ENCODE data around the gene HMGN1.
A peak's percentile ranks its signal among the peaks of the same experiment; 100 is the strongest.

HMGN1 gene

GRCh38 chr21:39366563-39366962 lies 17.7 kb upstream of the HMGN1 start:
- DNase-seq: no peak

DNA sequence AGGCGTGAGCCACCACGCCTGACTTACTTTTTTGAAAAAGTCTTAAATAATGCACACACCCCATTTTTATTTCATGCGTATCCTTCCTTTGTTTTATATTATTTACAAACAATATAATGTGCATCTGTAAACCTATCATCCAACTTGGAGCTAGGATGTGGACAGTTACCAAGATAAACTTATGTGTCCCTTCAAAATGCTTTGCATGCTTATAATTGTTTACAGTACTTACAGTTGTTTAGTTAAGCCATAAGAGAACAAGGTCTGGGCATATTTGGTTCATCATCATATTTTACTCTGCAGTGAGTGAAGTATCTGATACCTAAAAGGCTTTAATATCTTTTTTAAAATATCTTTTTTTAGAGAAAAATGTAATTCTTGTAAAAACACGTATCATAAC lies 16.1 kb upstream of the HMGN1 start:
- DNase-seq: no peak

- no peak for DNase-seq
Measured at GRCh38 chr21:39363607-39364555, 15.0 kb upstream of the HMGN1 start.

DNA sequence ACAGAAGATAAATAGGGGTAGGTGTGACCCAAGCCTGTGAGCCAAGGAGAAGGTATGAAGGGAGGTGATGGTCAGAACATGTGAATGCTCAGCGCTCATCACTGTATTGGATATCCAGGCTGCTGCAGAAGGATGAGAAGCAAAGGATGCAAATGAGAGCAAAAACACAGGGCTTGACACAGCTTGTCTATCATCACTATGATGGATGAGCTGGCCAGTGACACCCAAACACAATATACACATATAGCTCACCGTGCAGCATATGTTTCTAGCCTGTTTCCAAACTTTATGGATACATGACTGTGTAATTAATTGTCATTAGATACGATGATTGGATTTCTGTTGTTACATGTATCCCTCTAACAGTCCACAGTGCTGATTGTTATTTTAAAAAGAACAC lies 13.8 kb upstream of the HMGN1 start:
- DNase-seq: no peak

- no peak for DNase-seq
Measured at GRCh38 chr21:39359382-39359781, 10.5 kb upstream of the HMGN1 start.

- DNase-seq: no peak
Measured at GRCh38 chr21:39353295-39353694, 4.4 kb upstream of the HMGN1 start.

- no peak for DNase-seq
Measured at GRCh38 chr21:39350094-39351005, 1.5 kb upstream of the HMGN1 start.

- DNase-seq: peak; percentile 97
Measured at GRCh38 chr21:39349211-39350093, 564 bp upstream of the HMGN1 start.

- no peak for DNase-seq
Measured at GRCh38 chr21:39348040-39348354, 891 bp downstream of the HMGN1 start.

DNA sequence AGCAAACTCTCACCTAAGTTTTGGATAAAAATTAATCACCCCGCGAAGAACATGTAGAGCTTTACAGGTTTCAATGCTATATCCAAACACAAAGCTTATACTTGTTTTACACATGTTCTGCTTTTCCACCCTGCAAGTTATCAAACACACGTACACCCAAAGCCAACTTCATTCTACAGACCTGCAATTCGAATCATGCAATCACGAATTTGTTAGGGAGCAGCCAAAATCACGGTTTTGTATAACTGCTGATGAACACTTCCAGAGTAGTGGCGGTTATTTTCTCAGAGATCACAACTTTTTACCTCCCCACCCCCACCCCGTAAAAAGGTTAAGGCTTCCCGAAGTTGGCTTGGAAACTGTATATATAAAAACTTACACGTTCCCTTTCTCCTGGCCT lies 1.4 kb downstream of the HMGN1 start:
- no peak for DNase-seq

- no peak for DNase-seq
Measured at GRCh38 chr21:39346671-39347331, 2.1 kb downstream of the HMGN1 start.

DNA sequence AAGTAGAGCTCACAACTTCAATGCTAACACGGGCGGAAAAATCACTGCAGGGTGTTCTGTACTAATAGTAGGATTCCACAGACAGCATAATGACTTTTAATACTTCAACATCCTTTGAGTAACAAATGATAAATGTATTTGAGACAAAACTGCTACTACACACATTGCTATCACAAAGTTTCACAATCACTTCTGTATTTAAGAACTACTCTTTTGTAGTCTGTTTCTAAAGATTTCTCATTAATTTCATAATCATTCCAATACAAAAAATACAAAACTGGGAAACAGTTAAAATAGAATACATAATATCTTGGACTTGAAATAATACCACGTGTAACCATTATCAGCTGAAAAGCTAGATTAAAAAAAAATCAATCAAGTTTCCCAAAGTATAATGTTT lies 2.7 kb downstream of the HMGN1 start:
- no peak for DNase-seq

GRCh38 chr21:39345440-39345839 lies 3.4 kb downstream of the HMGN1 start:
- no peak for DNase-seq

DNA sequence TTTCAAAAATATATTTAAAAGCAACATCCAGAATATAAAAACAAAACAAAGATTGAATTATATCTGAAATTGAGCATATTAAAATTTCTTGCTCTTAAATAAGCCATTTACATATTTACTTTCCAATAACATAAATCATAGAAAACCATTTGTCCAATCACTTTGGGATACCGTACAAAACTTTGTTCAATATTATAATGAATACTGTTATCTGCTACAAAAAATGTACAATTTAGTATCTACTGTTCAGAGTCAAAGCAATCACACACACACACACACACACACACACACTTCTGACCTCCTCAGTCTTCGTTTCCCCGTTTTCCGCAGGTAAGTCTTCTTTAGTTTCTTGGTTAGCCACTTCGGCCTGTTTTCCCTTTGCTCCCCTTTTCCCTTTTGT lies 4.0 kb downstream of the HMGN1 start:
- no peak for DNase-seq

- no peak for DNase-seq
Measured at GRCh38 chr21:39341249-39341923, 7.5 kb downstream of the HMGN1 start.

DNA sequence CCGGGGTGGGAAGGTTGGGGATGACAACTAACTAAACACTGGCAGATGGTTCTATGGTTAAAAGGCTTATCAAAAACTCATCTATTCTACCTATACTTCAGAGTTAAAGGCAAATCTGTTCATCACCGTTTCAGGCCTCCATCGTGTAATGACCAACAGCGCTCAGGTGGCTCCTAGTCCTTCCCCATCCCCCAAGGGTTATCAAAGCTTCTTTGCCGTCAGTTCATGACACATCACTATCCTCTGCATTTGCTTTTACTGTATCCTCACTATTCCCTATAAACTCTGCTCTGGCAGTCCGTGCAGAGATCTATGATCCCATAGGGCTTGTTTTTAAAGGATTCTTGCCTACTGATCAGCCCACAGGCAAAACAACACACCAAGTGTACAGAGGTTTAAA lies 8.2 kb downstream of the HMGN1 start:
- DNase-seq: no peak

DNA sequence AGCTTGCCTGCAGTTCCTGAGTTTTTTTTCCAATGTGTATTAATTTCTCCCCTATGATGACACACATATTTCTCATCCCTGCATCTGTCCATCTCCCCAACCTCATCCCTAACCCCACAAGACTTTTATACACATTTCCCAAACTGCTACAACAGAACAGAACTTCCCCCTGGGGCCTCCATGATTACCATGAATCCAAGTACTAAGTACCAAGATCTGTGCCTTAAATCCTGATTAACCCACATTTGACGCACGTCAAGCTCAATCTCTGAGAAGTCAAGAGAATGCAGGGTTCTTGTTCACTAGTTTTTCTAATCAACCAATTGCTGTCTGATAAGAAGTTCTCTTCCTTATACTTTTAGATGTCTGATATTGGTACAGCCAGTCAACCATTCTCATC lies 9.7 kb downstream of the HMGN1 start:
- DNase-seq: no peak

DNA sequence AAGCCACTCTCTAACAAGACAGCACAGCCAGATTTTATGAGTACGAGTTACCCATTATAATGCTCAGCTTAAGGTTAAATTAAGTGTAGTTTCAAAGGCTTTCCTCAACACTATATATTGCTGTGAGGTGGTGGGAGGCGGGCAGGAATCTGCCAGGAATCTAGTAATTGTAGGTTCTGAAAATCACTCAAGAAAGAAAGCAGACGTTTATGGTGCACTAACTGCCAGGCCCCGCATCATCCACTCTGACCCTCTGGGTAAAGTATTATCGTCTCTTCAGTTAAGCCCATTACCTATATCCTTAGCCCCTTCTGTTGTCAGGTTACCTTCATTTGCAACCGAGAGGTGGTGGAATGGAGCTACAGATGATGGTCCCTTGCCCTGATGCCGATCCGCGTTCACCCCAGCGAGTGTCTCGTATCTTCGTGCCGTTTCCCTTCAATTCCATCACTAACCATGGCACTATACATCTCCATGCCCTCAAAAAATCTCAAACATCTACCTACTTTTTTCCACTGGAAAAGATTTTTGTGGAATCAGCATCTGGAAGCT lies 12.4 kb downstream of the HMGN1 start:
- DNase-seq: no peak

GRCh38 chr21:39334611-39335010 lies 14.3 kb downstream of the HMGN1 start:
- DNase-seq: no peak

GRCh38 chr21:39332175-39332574 lies 16.7 kb downstream of the HMGN1 start:
- no peak for DNase-seq

GRCh38 chr21:39330001-39330400 lies 18.9 kb downstream of the HMGN1 start:
- DNase-seq: no peak

DNA sequence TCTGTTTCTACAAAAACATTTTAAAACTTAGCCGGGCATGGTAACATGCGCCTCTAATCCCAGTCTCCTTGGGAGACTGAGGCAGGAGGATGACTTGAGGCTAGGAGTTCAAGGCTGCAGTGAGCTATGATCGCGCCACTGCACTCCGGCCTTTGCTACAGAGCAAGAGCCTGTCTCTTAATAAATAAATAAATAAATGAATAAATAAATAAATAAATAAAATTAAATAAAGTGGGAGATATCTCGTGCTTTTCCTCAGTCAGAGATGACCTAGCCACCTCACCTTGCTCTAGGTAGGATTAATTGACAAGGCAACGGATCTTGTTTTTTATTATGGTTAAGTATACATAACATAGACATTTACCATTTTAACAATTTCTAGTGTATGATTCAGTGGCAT lies 21.2 kb downstream of the HMGN1 start:
- DNase-seq: no peak
